ENCODE results near the gene PDZD2. TPM values are rescaled to one million over a fixed set of nuclear protein-coding genes. Genes with fewer than 3 reads are reported as not detected.

PDZD2 gene
- total RNA-seq, 3 donors from 2014 or later (not counting 1 experiment from before 2014, with no cell fraction given), result 0.50 to 1.3 (median 0.66) TPM

DNA sequence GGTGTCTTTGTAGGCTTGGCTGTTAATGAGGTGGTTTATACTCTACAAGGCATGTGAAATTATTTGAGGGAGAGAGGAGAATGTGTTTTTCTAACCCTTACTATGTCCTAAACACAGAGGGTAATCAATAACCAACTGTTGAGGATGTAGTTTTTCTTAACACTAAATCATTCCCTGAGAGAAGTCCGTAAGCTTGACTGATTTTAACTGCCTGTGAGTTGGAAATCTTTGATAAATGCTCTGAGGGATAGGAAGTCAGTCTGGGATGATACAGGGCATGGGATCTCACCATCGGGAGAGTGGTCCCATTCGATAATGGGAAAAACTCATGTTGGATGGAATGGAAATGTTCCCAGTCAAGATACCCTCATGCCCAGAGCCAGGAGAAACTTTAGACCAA lies 249.6 kb downstream of the PDZD2 start:
- Histone ChIP-seq H3K27ac (ENCODE audit: low read length) (no peak overlapping the region), H3K9me3 (ENCODE audit: control insufficient read depth, insufficient read depth, low read length) (no peaks in the 10 kb centered on the region), H3K27me3 (ENCODE audit: control insufficient read depth, insufficient read depth, low read length) (no peaks in the 10 kb centered on the region), H3K4me1 (ENCODE audit: control insufficient read depth, insufficient read depth, low read length) (no peaks in the 10 kb centered on the region), H3K36me3 (ENCODE audit: control insufficient read depth, insufficient read depth, low read length) (no peaks in the 10 kb centered on the region), H3K4me3 (ENCODE audit: low read length) (no peak overlapping the region)
- ATAC-seq, result no peak
- H3K36me3 Mint-ChIP-seq, result no peaks in the 10 kb centered on the region
- H3K27me3 Mint-ChIP-seq (ENCODE audit: low read depth in 2 of 2), result no peaks in the 10 kb centered on the region
- WGBS (ENCODE audit: insufficient coverage), result 88% methylated on average over 3 of the region's 3 CpGs
- no peak overlapping the region for H3K4me3 Mint-ChIP-seq
- no peak for DNase-seq
- intact Hi-C loops (cut with micrococcal nuclease), result no loop called here
- H3K9me3 Mint-ChIP-seq, result no peaks in the 10 kb centered on the region
- TF ChIP-seq, protein P1, sequence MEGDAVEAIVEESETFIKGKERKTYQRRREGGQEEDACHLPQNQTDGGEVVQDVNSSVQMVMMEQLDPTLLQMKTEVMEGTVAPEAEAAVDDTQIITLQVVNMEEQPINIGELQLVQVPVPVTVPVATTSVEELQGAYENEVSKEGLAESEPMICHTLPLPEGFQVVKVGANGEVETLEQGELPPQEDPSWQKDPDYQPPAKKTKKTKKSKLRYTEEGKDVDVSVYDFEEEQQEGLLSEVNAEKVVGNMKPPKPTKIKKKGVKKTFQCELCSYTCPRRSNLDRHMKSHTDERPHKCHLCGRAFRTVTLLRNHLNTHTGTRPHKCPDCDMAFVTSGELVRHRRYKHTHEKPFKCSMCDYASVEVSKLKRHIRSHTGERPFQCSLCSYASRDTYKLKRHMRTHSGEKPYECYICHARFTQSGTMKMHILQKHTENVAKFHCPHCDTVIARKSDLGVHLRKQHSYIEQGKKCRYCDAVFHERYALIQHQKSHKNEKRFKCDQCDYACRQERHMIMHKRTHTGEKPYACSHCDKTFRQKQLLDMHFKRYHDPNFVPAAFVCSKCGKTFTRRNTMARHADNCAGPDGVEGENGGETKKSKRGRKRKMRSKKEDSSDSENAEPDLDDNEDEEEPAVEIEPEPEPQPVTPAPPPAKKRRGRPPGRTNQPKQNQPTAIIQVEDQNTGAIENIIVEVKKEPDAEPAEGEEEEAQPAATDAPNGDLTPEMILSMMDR (IDR thresholded peaks at IDR 0.05), result no peak
- H3K4me1 Mint-ChIP-seq, result no peaks in the 10 kb centered on the region
- no peak overlapping the region for H3K27ac Mint-ChIP-seq

DNA sequence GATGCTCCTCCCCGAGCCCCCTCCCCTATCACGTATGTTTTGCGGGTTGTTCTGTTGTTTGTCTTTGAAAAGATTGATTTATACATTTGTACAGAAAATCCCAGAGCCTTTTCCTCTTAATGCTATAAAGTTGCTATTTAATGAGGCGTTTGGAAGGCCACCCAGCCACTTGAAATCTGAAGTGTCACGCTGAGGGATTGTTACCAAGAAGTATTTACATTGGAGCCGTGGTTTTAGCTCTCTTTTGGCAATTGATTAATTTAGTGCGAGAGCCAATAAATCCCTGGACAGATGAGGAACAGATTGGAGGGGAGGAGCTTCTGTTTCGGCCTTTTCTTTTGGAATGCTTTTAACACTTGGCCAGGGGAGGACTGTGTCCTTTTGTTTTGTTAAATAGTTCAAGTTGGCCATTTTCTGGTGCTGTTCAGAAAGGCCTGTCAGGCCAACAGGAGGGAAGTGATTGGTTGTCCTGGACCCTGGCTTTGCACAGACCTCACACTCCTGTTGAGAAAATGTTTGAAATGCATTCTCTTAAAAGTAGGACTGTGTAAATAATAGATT lies 250.2 kb downstream of the PDZD2 start:
- 87% methylated on average over 6 of the region's 8 CpGs for WGBS (ENCODE audit: insufficient coverage)
- Histone ChIP-seq H3K36me3 (ENCODE audit: control insufficient read depth, insufficient read depth, low read length) (no peaks in the 10 kb centered on the region), H3K27me3 (ENCODE audit: control insufficient read depth, insufficient read depth, low read length) (no peaks in the 10 kb centered on the region), H3K4me3 (ENCODE audit: low read length) (no peak overlapping the region), H3K4me1 (ENCODE audit: control insufficient read depth, insufficient read depth, low read length) (no peaks in the 10 kb centered on the region), H3K27ac (ENCODE audit: low read length) (no peak overlapping the region), H3K9me3 (ENCODE audit: control insufficient read depth, insufficient read depth, low read length) (no peaks in the 10 kb centered on the region)
- TF ChIP-seq, protein P1 (IDR thresholded peaks at IDR 0.05), result no peak
- Mint-ChIP-seq H3K4me1 (no peaks in the 10 kb centered on the region), H3K9me3 (no peaks in the 10 kb centered on the region), H3K4me3 (no peak overlapping the region), H3K27me3 (ENCODE audit: low read depth in 2 of 2) (no peaks in the 10 kb centered on the region), H3K36me3 (no peaks in the 10 kb centered on the region), H3K27ac (no peak overlapping the region)
- no peak for ATAC-seq
- intact Hi-C loops (cut with micrococcal nuclease), result no loop called here
- DNase-seq, result no peak

DNA sequence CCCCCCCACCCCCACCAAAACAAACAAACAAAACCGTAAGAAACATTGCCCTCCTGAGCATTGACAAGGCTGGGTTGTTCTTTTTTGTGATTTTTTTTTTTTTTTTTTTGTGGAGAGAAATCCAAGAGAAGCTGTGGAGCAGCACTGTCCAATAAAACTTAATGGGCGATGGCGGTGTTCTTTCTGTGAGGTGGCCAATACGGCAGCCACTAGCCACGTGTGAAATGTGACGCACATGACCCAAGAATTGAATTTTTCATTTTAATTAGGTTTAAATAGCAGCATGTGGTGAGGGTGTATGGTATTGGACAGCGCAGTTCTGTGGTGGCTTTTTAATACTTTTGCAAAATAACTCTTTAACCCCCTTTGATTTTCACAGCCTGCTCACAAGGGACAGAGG lies 251.1 kb downstream of the PDZD2 start:
- Mint-ChIP-seq H3K4me1 (no peaks in the 10 kb centered on the region), H3K27ac (no peak overlapping the region), H3K9me3 (no peaks in the 10 kb centered on the region), H3K4me3 (no peak overlapping the region), H3K36me3 (no peaks in the 10 kb centered on the region), H3K27me3 (ENCODE audit: low read depth in 2 of 2) (no peaks in the 10 kb centered on the region)
- TF ChIP-seq, protein P1 (IDR thresholded peaks at IDR 0.05), result no peak
- 76% methylated on average over 6 of the region's 7 CpGs for WGBS (ENCODE audit: insufficient coverage)
- DNase-seq, result no peak
- H3K4me3 ChIP-seq (ENCODE audit: low read length), result no peak overlapping the region
- H3K36me3 ChIP-seq (ENCODE audit: control insufficient read depth, insufficient read depth, low read length), result no peaks in the 10 kb centered on the region
- no peaks in the 10 kb centered on the region for H3K9me3 ChIP-seq (ENCODE audit: control insufficient read depth, insufficient read depth, low read length)
- intact Hi-C loops (cut with micrococcal nuclease), result no loop called here
- no peaks in the 10 kb centered on the region for H3K4me1 ChIP-seq (ENCODE audit: control insufficient read depth, insufficient read depth, low read length)
- no peak overlapping the region for H3K27ac ChIP-seq (ENCODE audit: low read length)
- ATAC-seq, result no peak
- H3K27me3 ChIP-seq (ENCODE audit: control insufficient read depth, insufficient read depth, low read length), result no peaks in the 10 kb centered on the region

DNA sequence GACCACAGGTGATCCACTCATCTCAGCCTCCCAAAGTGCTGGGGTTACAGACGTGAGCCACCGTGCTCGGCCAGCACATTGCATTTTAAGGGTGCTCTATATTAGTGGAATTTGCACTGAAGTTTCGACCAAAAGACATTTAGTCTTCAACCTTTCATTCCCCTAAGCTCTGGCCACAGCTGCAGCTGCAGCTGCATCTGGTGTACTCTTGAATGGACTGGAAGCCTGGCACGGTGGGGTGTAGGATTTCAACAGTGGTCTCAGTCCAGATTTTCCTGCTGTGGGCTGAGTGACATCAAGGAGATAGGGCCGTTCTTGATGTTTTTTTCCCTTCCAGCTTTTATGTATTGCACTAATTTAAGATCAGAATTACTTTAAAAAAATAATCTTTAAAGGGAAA lies 255.2 kb downstream of the PDZD2 start:
- Histone ChIP-seq H3K4me3 (ENCODE audit: low read length) (no peak overlapping the region), H3K27me3 (ENCODE audit: control insufficient read depth, insufficient read depth, low read length) (no peaks in the 10 kb centered on the region), H3K4me1 (ENCODE audit: control insufficient read depth, insufficient read depth, low read length) (no peaks in the 10 kb centered on the region), H3K36me3 (ENCODE audit: control insufficient read depth, insufficient read depth, low read length) (no peaks in the 10 kb centered on the region), H3K27ac (ENCODE audit: low read length) (no peak overlapping the region), H3K9me3 (ENCODE audit: control insufficient read depth, insufficient read depth, low read length) (no peaks in the 10 kb centered on the region)
- H3K27ac Mint-ChIP-seq, result no peak overlapping the region
- TF ChIP-seq, protein P1 (IDR thresholded peaks at IDR 0.05), result no peak
- no peaks in the 10 kb centered on the region for H3K4me1 Mint-ChIP-seq
- ATAC-seq (no peak), DNase-seq (no peak)
- H3K27me3 Mint-ChIP-seq (ENCODE audit: low read depth in 2 of 2), result no peaks in the 10 kb centered on the region
- H3K4me3 Mint-ChIP-seq, result no peak overlapping the region
- intact Hi-C loops (cut with micrococcal nuclease), result no loop called here
- no peaks in the 10 kb centered on the region for H3K36me3 Mint-ChIP-seq
- H3K9me3 Mint-ChIP-seq, result no peaks in the 10 kb centered on the region
- WGBS (ENCODE audit: insufficient coverage), result 92% methylated on average over 1 of the region's 6 CpGs

Data from natural killer cell (primary cell).